GM12875 (cell line): ENCODE measurements around the gene ARHGAP12.

Experiments
- H3K4me3 ChIP-seq: one replicate; pipeline ENCODE4 v1.5.1; 2011; ENCODE audit warnings: low read depth, low read length, control low read depth
- TF ChIP-seq, protein P1 (sequence below): IDR thresholded peaks from 2 replicates; pipeline ENCODE4 v1.5.1; 2011; ENCODE audit warnings: low read depth, mild to moderate bottlenecking, control low read depth, inconsistent platforms, low read length, moderate library complexity, borderline replicate concordance; ENCODE audit not compliant: insufficient read depth

Gene ARHGAP12

DNA sequence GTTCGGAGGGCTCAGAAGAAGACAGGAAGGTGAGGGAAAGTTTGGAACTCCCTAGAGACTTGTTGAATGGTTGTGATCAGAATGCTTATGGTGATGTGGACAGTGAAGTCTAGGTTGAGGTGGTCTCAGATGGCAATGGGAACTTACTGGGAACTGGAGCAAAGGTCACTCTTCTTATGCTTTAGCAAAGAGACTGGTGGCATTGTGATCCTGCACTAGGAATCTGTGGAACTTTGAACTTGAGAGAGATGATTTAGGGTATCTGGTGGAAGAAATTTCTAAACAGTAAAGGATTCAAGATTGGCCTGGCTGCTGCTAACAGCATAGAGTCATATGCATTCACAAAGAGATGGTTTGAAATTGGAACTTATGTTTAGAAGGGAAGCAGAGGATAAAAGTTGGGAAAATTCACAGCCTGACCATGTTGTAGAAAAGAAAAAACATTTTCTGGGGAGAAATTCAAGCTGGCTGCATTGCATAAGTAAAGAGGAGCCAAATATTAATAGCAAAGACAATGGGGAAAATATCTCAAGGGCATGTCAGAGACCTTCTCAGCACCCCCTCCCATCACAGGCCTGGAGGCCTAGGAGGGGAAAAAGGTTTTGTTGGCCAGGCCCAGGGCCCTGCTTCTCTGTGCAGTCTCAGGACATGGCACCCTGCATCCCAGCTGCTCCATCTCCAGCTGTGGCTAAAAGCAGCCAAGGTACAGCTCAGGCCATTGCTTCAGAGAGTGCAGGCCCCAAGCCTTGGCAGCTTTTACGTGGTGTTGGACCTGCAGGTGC lies 26.0 kb upstream of the ARHGAP12 start:
- TF ChIP-seq, protein P1, sequence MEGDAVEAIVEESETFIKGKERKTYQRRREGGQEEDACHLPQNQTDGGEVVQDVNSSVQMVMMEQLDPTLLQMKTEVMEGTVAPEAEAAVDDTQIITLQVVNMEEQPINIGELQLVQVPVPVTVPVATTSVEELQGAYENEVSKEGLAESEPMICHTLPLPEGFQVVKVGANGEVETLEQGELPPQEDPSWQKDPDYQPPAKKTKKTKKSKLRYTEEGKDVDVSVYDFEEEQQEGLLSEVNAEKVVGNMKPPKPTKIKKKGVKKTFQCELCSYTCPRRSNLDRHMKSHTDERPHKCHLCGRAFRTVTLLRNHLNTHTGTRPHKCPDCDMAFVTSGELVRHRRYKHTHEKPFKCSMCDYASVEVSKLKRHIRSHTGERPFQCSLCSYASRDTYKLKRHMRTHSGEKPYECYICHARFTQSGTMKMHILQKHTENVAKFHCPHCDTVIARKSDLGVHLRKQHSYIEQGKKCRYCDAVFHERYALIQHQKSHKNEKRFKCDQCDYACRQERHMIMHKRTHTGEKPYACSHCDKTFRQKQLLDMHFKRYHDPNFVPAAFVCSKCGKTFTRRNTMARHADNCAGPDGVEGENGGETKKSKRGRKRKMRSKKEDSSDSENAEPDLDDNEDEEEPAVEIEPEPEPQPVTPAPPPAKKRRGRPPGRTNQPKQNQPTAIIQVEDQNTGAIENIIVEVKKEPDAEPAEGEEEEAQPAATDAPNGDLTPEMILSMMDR = no peak
- H3K4me3 ChIP-seq = no peak overlapping the region

DNA sequence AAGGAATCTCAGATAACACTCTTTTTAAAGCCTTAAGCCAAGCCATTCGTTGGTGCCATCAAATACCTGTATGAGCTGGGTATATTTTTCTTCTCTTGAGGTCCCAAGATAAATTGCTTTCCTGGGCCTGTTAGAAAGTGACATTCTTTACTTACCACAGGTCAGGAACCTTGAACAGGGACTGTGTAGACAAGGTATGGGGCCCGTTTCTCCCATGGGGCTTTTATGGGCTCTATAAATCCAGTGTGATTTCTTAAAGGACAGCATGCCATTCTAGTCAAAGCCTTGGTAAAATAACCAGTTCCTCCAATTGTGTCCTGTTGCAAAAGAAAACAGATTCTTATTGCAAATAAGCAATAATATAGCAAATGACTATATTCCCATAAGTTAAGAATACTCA lies 24.8 kb upstream of the ARHGAP12 start:
- TF ChIP-seq, protein P1 = no peak
- H3K4me3 ChIP-seq = no peak overlapping the region

DNA sequence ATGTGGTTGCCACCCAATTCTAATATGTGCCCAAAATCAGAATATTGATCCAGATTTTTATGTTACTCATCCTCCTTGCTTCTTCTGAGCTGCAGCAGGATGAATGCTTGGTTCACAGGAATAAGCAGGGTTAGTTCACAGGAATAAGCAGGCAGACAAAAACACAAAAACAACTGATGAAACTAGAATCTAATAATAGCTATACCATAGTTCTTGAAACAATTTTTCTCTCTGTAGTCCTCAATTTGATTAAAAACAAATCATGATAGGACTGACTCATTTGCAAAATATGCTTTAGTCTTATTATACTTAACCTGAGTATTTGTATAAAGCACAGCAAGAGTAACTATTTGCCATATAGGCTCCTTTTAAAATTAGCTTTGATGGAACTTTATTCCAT lies 24.4 kb upstream of the ARHGAP12 start:
- TF ChIP-seq, protein P1 = no peak
- no peak overlapping the region for H3K4me3 ChIP-seq

DNA sequence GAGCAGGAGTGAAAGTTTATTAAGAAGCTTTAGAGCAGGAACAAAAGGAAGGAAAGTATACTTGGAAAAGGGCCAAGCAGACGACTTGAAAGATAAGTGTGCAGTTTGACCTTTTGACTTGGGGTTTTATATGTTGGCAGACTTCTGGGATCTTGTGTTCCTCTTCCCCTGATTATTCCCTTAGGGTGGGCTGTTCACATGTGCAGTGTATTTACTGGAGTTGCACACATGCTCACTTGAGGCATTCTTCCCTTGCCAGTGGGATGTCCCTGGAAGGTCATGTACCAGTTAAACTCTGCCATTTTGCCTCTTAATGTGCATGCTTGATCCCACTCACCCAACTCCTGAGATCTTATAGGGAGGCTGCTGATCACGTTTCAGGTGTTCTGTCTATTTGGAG lies 23.4 kb upstream of the ARHGAP12 start:
- TF ChIP-seq, protein P1 = no peak
- H3K4me3 ChIP-seq = no peak overlapping the region

DNA sequence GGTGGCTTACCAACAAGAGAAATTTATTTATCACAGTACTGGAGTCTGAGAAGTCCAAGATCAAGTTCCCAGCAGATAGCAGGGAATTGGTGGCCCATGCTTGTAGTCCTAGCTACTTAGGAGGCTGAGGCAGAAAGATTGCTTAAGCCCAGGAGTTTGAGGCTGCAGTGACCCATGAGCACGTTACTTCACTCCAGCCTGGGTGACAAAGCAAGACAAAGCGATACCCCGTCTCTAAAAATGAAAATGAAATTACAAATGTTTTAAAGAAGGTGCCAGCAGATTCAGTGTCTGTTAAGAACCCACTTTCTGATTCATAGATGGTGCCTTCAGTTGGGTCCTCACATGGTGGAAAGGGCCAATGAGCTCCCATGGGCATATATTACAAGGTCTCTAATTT lies 20.6 kb upstream of the ARHGAP12 start:
- H3K4me3 ChIP-seq = no peak overlapping the region
- TF ChIP-seq, protein P1 = no peak

DNA sequence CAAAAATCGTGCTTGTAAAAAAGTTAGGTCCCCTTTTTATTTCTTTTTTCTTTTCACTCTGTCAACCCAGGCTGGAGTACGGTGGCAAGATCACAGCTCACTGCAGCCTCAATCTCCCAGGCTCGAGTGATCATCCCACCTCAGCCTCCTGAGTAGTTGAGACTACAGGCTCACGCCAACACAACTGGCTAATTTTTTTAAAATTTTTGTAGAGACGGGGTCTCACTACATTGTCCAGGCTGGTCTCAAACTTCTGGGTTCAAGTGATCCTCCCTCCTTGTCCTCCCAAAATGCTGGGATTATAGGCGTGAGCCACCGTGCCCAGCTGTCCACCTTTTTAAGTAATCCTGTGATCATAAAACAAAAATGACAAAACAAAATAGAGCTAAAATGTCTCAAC lies 19.4 kb upstream of the ARHGAP12 start:
- TF ChIP-seq, protein P1 = no peak
- H3K4me3 ChIP-seq = no peak overlapping the region
